Progenitor cell of endocrine pancreas (in vitro differentiated cells): ENCODE data around the gene MAP3K20. TPM values are rescaled to one million over a fixed set of nuclear protein-coding genes. Genes with fewer than 3 reads are reported as not detected.

ENCODE experiments used
- DNase-seq: peaks from one replicate; pipeline ENCODE4 v3.0.0; 2021; ENCODE audit warnings: low spot score; ENCODE audit not compliant: unreplicated experiment
- H3K27ac Mint-ChIP-seq: 2 replicates; pipeline ENCODE4 v1.8.0; 2021; ENCODE audit warnings: mild to moderate bottlenecking, moderate library complexity, mixed read lengths
- H3K27me3 Mint-ChIP-seq: 2 replicates; pipeline ENCODE4 v1.8.0; 2021; ENCODE audit warnings: mixed read lengths
- H3K36me3 Mint-ChIP-seq: 2 replicates; pipeline ENCODE4 v1.8.0; 2022; ENCODE audit warnings: mixed read lengths; ENCODE audit not compliant: insufficient read depth
- H3K4me1 Mint-ChIP-seq: 2 replicates; pipeline ENCODE4 v1.8.0; 2021; ENCODE audit warnings: low read depth, mixed read lengths
- H3K4me3 Mint-ChIP-seq: 2 replicates; pipeline ENCODE4 v1.8.0; 2021; ENCODE audit warnings: low read depth, mild to moderate bottlenecking, moderate library complexity, mixed read lengths
- H3K9me3 Mint-ChIP-seq: 2 replicates; pipeline ENCODE4 v1.8.0; 2021; ENCODE audit warnings: low read depth, mixed read lengths
- total RNA-seq: library from RNA; stranded (reverse); gene quantifications from 2 replicates; pipeline ENCODE4 v1.2.1, GENCODE V29; 2021
- TF ChIP-seq, protein P1 (sequence below): fragments of 200-600 bp; sonication (generic); IDR thresholded peaks from one replicate; pipeline ENCODE4 v1.5.0; 2021; ENCODE audit warnings: antibody characterized with exemption, mild to moderate bottlenecking; ENCODE audit not compliant: unreplicated experiment

MAP3K20 gene
- total RNA-seq, 1 donor from 2014 or later = 19.0 TPM

- Mint-ChIP-seq H3K27ac (peak overlapping the region; percentile 47), H3K36me3 (peaks cover 15% of the 10 kb centered on the region), H3K4me3 (no peak overlapping the region), H3K9me3 (no peaks in the 10 kb centered on the region), H3K27me3 (no peaks in the 10 kb centered on the region), H3K4me1 (peaks cover 27% of the 10 kb centered on the region)
- TF ChIP-seq, protein P1, sequence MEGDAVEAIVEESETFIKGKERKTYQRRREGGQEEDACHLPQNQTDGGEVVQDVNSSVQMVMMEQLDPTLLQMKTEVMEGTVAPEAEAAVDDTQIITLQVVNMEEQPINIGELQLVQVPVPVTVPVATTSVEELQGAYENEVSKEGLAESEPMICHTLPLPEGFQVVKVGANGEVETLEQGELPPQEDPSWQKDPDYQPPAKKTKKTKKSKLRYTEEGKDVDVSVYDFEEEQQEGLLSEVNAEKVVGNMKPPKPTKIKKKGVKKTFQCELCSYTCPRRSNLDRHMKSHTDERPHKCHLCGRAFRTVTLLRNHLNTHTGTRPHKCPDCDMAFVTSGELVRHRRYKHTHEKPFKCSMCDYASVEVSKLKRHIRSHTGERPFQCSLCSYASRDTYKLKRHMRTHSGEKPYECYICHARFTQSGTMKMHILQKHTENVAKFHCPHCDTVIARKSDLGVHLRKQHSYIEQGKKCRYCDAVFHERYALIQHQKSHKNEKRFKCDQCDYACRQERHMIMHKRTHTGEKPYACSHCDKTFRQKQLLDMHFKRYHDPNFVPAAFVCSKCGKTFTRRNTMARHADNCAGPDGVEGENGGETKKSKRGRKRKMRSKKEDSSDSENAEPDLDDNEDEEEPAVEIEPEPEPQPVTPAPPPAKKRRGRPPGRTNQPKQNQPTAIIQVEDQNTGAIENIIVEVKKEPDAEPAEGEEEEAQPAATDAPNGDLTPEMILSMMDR = no peak
- no peak for DNase-seq
Measured at GRCh38 chr2:173231042-173231441, 155.4 kb downstream of the MAP3K20 start.

- DNase-seq = no peak
- Mint-ChIP-seq H3K36me3 (peaks cover 15% of the 10 kb centered on the region), H3K27ac (no peak overlapping the region), H3K4me3 (no peak overlapping the region), H3K9me3 (no peaks in the 10 kb centered on the region), H3K4me1 (peaks cover 24% of the 10 kb centered on the region), H3K27me3 (no peaks in the 10 kb centered on the region)
- TF ChIP-seq, protein P1 = no peak
Measured at GRCh38 chr2:173231465-173231864, 155.8 kb downstream of the MAP3K20 start.

GRCh38 chr2:173232956-173233744 lies 157.5 kb downstream of the MAP3K20 start:
- H3K4me1 Mint-ChIP-seq = peaks cover 11% of the 10 kb centered on the region
- no peaks in the 10 kb centered on the region for H3K9me3 Mint-ChIP-seq
- TF ChIP-seq, protein P1 = no peak
- no peak overlapping the region for H3K4me3 Mint-ChIP-seq
- H3K36me3 Mint-ChIP-seq = peaks cover 15% of the 10 kb centered on the region
- no peak overlapping the region for H3K27ac Mint-ChIP-seq
- no peak for DNase-seq
- H3K27me3 Mint-ChIP-seq = no peaks in the 10 kb centered on the region

- no peak for DNase-seq
- Mint-ChIP-seq H3K27me3 (no peaks in the 10 kb centered on the region), H3K36me3 (peaks cover 15% of the 10 kb centered on the region), H3K9me3 (no peaks in the 10 kb centered on the region), H3K27ac (no peak overlapping the region), H3K4me3 (no peak overlapping the region), H3K4me1 (peaks cover 16% of the 10 kb centered on the region)
- TF ChIP-seq, protein P1 = no peak
Measured at GRCh38 chr2:173235947-173236803, 160.5 kb downstream of the MAP3K20 start.

DNA sequence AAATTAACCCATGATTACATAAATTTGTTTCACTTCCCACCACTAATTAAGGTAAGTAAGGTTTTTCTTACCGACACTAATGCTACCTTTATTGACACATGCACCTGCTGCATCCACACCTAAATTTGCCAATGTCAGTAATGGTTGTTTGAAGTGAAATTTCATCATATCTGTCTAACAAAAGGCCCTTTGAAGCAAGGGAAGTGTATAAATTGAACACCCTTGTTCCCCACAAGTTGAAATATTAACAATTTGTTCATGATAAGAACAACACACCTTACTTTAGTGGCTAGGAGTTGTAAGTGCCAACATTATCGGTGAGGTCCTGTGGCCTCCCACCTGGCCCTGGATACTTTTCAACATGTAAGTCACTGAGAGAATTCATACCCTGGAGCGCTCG lies 162.7 kb downstream of the MAP3K20 start:
- H3K4me3 Mint-ChIP-seq = no peak overlapping the region
- peaks cover 16% of the 10 kb centered on the region for H3K4me1 Mint-ChIP-seq
- TF ChIP-seq, protein P1 = no peak
- DNase-seq = no peak
- H3K27me3 Mint-ChIP-seq = no peaks in the 10 kb centered on the region
- H3K36me3 Mint-ChIP-seq = peaks cover 18% of the 10 kb centered on the region
- no peak overlapping the region for H3K27ac Mint-ChIP-seq
- no peaks in the 10 kb centered on the region for H3K9me3 Mint-ChIP-seq
